GM20431 (cell line): Measurements from ENCODE around the gene FAIM2.

Experiments used
- in situ Hi-C: fragments of 300-500 bp; cut with MseI, MboI; formaldehyde crosslinking; loops from one replicate; pipeline ENCODE4 v1.15.0; 2020; ENCODE audit warnings: low sequenced_read_pairs; ENCODE audit not compliant: unreplicated experiment

FAIM2 gene

DNA sequence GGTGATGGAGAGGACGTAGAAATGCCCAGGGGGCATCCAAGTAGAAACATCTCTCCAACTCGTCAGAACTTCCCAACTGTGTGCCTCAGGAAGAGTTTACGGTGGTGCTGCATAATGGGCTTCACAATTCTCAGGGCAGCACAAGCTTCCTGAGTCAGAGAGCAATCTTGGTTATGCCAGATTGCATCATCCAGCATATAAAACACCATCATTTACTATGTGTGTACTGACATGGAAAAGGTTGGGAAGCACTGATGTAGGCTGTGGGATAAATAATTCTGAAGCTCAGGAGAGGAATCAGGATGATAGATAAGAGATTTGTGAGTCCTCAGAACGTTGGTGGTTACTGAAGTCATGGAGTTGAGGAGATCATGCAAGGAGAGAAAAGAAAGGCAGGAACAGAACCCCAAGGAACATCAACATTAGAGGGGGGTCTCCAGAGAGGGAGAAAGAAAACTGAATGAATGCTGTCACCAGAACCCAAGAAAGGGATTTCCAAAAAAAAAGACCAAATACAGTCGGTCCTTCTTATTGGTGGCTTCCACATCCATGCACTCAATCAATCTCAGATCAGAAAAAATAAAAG, 70.8 kb downstream of the FAIM2 start:
- in situ Hi-C loops = no loop called here

DNA sequence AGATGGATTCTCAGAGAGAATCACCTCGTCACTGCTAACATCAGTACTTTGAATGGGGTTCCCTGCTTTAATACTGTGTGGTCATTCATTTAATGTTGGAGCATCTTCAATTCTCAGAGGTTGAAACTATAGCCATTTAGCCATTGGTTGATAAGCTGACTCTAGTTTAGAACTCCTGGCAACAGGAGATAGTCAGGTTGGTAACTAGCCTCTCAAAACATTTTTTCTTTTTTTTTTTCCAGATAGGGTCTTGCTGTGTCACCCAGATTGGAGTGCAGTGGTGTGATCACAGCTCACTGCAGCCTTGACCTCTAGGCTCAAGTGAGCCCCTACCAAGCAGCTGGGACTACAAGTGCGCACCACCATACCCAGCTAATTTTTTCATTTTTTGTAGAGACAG, 72.0 kb downstream of the FAIM2 start:
- in situ Hi-C loops = no loop called here

GRCh38 chr12:49828133-49829091, 75.3 kb downstream of the FAIM2 start, which contains the start of gene NCKAP5L:
TSS of gene NCKAP5L (minus strand) at chr12:49828413. CDS start at chr12:49804044, 24,369 bp downstream.
- in situ Hi-C loops = no loop called here

DNA sequence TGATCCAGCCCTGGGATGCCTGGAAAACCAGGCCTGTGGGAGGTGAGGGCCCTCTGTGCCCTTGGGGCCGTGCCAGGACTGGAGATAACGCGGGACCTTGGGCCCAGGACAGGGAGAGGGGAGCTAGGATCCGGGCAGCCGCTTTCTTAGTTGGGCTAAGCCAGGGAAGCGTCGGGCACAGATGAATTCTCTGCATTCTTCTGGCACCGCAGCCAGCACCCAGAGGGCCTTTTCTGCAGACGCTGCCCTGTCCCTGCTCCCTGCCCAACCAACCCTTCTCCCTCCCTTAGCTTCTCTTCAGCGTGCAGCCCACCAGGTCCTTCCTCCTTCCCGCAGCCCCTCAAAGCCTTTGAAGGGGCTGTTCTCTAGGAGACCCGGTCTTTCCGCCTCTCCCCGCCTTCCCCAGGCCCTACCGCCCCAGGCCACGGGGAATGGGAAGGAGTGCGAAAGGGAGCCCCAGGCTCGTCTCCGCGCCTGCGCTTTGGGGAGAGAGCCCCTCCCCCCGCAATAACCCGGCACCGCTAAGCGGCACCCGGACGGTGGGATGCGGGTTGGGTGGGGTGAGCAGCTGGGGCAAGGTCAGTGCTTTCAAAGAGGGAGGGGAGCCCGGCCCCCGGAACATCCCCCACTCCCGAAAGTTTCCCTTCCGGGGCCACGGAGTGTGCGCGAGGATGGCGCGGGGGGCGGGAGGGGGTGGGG, 76.2 kb downstream of the FAIM2 start:
- in situ Hi-C loops = no loop called here

GRCh38 chr12:49827051-49827400, 76.7 kb downstream of the FAIM2 start:
- in situ Hi-C loops = no loop called here

- in situ Hi-C loops = no loop called here
These were observed 77.7 kb downstream of the FAIM2 start for GRCh38 chr12:49825971-49826421.

GRCh38 chr12:49825360-49825970, 78.2 kb downstream of the FAIM2 start:
- in situ Hi-C loops = no loop called here

- in situ Hi-C loops = no loop called here
These were observed 78.8 kb downstream of the FAIM2 start for GRCh38 chr12:49824895-49825294.

DNA sequence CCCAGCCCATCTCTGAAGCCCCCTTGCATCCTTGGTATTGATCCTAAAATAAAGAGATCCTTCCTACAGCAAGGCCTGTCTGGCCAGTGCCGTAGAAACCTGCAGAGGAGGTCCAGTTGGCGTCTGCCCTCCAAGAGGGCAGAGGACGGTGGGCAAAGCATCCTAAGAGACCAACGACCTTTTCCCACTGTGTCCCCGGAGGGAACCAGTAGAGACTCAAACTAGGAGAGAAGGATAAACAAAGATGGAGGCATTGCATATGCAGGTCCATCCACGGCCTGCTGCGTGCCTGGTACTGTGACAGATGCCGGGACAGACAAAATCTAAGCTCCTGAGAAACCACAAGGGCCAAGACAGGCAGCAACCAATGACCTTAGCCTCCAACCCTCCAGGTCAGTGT, 79.3 kb downstream of the FAIM2 start:
- in situ Hi-C loops = no loop called here

DNA sequence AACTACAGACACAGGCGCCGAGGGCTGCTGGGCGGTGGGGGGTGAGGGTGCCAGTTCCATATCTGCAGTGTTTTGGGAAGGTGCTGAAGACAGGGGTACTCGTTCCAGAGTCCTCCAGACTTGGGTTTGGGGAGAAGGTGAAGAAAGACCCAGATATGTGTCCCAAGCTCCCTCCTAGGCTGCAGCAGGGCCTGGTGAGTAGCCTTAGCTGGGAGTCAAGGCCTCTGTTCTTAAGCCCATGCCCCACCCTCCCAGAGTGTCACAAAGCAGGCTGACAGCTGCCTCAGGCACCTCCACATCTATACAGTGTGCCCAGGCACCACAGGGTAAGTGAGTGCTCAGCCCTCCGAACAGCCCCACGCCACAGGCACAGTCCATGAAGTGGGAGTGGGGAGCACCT, 79.7 kb downstream of the FAIM2 start:
- in situ Hi-C loops = no loop called here

- in situ Hi-C loops = no loop called here
These were observed 80.3 kb downstream of the FAIM2 start for GRCh38 chr12:49823350-49823749.

GRCh38 chr12:49821373-49822287, 82.1 kb downstream of the FAIM2 start:
- in situ Hi-C loops = no loop called here

DNA sequence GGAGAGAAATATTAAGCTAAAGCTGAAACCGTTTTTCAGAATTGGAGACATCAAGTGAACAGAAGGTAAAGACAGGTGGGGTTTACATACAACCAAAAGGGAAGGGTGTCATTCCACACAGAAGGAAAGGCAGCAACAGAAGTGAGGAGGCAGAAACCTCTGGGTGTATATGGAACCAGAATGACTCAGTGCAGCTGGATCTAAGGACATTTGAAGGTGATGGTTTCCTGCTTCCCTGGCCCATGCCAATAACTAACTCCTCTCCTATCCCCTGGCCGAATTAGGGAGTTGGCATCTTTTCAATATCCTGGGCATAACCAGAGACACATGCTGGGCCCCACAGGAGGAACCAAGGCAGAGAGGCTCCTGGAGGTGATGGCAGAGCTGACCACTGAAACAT, 83.9 kb downstream of the FAIM2 start:
- in situ Hi-C loops = no loop called here

GRCh38 chr12:49818241-49818895, 85.3 kb downstream of the FAIM2 start:
- in situ Hi-C loops = no loop called here
